Measurements from ENCODE around the gene PKM.

PKM gene

DNA sequence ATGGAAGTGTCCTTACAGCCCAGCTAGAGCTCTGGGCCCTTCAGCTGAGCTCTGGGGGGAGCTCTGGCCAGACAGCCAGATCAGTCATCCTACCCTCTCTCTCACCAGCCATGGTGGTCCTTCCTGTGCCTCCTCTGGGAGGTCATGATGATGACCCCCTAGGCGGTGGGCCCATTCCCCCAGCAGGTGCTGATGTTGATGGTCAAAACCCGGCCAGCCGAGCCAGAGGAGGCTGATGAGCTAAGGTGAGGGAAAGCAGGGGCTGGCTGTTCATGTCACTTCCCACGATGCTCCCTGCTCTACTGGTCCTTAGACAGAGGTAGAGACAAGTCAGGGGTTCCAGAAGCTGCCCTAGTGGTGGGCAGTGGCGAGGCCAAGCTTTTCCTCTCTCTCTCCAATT, 68.4 kb downstream of the PKM start:
- Histone ChIP-seq H3K18ac (ENCODE audit: low read depth in 1 of 2, low read length in 2 of 2) (no peak overlapping the region), H2BK15ac (ENCODE audit: low read depth, poor library complexity, severe bottlenecking) (no peak overlapping the region), H3K14ac (ENCODE audit: low read length in 2 of 2) (no peak overlapping the region), H3K79me1 (replicated peaks; ENCODE audit: low read length, poor library complexity, severe bottlenecking) (no peaks in the 10 kb centered on the region), H3K4me2 (ENCODE audit: low read length, poor library complexity, severe bottlenecking) (no peak overlapping the region), H3K4ac (ENCODE audit: low read depth in 1 of 2, low read length in 2 of 2) (no peak overlapping the region), H3K27ac (ENCODE audit: low read length, poor library complexity, severe bottlenecking) (no peak overlapping the region), H3K9ac (ENCODE audit: low read length) (no peak overlapping the region), H3K9me3 (ENCODE audit: control insufficient read depth, low read length) (no peaks in the 10 kb centered on the region), H2BK120ac (ENCODE audit: low read depth, low read length) (no peak overlapping the region), H2AK5ac (ENCODE audit: low read length, severe bottlenecking) (no peak overlapping the region), H3K23ac (ENCODE audit: low read length in 2 of 2) (no peak overlapping the region), H3K36me3 (ENCODE audit: control insufficient read depth in 1 of 2, insufficient read depth in 2 of 2, low read depth in 1 of 2, low read length in 2 of 2) (no peaks in the 10 kb centered on the region), H2BK5ac (ENCODE audit: low read depth, low read length, poor library complexity, severe bottlenecking) (no peak overlapping the region), H3K27me3 (ENCODE audit: control insufficient read depth in 1 of 2, insufficient read depth in 1 of 2, low read length in 2 of 2) (peaks cover 0 to 37% of the 10 kb centered on the region in 2 experiments), H2BK12ac (ENCODE audit: low read length in 2 of 2) (no peak overlapping the region), H3K4me1 (ENCODE audit: control insufficient read depth, insufficient read depth, low read depth, low read length) (no peaks in the 10 kb centered on the region), H2AFZ (ENCODE audit: low read depth, low read length) (no peak overlapping the region), H4K8ac (ENCODE audit: low read length) (no peak overlapping the region), H4K91ac (ENCODE audit: low read length) (no peak overlapping the region), H3K4me3 (ENCODE audit: insufficient read depth in 1 of 2, low read depth in 1 of 2, low read length in 2 of 2) (no peak overlapping the region)
- no peak for DNase-seq
- 82% methylated on average over 4 of the region's 5 CpGs for WGBS

DNA sequence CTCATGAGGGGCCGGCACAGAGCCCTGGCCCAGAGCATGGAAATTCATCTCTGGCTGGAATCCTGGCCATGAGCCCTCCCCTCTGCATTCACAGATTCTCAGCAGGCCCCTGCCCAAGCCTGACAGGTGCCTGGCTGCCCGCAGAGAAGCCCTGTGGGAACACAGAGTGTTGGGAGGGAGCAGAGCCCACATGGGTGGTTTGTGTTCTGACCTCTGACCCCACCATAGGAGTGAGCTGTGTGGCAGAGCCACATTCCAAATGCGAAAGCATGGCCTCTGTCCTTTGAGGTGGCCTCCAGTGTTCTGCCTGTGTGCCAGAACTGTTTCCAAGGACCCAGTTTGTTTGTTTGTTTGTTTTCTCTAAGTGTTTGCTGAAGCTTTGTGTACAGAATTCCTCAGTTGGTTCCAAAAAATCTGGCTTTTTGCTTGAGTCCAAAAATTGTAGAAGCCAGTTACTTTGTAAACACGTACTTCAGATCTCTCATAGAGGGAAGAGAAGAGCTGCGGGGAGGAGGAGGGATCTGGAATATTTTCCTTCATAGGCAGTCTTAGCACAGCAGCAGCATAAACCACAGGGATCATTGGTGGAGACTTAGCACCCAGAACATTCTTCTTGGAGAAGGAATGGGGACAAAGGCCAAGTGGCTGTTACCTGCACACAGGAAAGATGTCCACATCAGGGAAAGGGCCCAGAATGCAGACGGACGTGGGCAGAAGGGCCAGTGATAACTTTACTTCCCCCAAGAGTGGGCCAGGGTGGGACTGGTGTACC, 69.4 kb downstream of the PKM start:
- H2BK12ac ChIP-seq (ENCODE audit: low read length in 2 of 2), result no peak overlapping the region
- H3K4me3 ChIP-seq (ENCODE audit: insufficient read depth in 1 of 2, low read depth in 1 of 2, low read length in 2 of 2), result no peak overlapping the region
- H3K4me1 ChIP-seq (ENCODE audit: control insufficient read depth, insufficient read depth, low read depth, low read length), result no peaks in the 10 kb centered on the region
- no peak overlapping the region for H2BK5ac ChIP-seq (ENCODE audit: low read depth, low read length, poor library complexity, severe bottlenecking)
- H4K8ac ChIP-seq (ENCODE audit: low read length), result no peak overlapping the region
- H3K4ac ChIP-seq (ENCODE audit: low read depth in 1 of 2, low read length in 2 of 2), result no peak overlapping the region
- no peak overlapping the region for H2AFZ ChIP-seq (ENCODE audit: low read depth, low read length)
- no peaks in the 10 kb centered on the region for H3K79me1 ChIP-seq (replicated peaks; ENCODE audit: low read length, poor library complexity, severe bottlenecking)
- WGBS, result 85% methylated on average over 7 of the region's 7 CpGs
- H3K36me3 ChIP-seq (ENCODE audit: control insufficient read depth in 1 of 2, insufficient read depth in 2 of 2, low read depth in 1 of 2, low read length in 2 of 2), result no peaks in the 10 kb centered on the region
- H3K27ac ChIP-seq (ENCODE audit: low read length, poor library complexity, severe bottlenecking), result no peak overlapping the region
- no peak overlapping the region for H4K91ac ChIP-seq (ENCODE audit: low read length)
- no peak for DNase-seq
- no peak overlapping the region for H3K23ac ChIP-seq (ENCODE audit: low read length in 2 of 2)
- H2BK120ac ChIP-seq (ENCODE audit: low read depth, low read length), result no peak overlapping the region
- no peaks in the 10 kb centered on the region for H3K9me3 ChIP-seq (ENCODE audit: control insufficient read depth, low read length)
- no peak overlapping the region for H3K4me2 ChIP-seq (ENCODE audit: low read length, poor library complexity, severe bottlenecking)
- no peak overlapping the region for H2AK5ac ChIP-seq (ENCODE audit: low read length, severe bottlenecking)
- H3K27me3 ChIP-seq (ENCODE audit: control insufficient read depth in 1 of 2, insufficient read depth in 1 of 2, low read length in 2 of 2), result peaks cover 0 to 27% of the 10 kb centered on the region in 2 experiments
- H2BK15ac ChIP-seq (ENCODE audit: low read depth, poor library complexity, severe bottlenecking), result no peak overlapping the region
- H3K9ac ChIP-seq (ENCODE audit: low read length), result no peak overlapping the region
- no peak overlapping the region for H3K14ac ChIP-seq (ENCODE audit: low read length in 2 of 2)
- no peak overlapping the region for H3K18ac ChIP-seq (ENCODE audit: low read depth in 1 of 2, low read length in 2 of 2)

DNA sequence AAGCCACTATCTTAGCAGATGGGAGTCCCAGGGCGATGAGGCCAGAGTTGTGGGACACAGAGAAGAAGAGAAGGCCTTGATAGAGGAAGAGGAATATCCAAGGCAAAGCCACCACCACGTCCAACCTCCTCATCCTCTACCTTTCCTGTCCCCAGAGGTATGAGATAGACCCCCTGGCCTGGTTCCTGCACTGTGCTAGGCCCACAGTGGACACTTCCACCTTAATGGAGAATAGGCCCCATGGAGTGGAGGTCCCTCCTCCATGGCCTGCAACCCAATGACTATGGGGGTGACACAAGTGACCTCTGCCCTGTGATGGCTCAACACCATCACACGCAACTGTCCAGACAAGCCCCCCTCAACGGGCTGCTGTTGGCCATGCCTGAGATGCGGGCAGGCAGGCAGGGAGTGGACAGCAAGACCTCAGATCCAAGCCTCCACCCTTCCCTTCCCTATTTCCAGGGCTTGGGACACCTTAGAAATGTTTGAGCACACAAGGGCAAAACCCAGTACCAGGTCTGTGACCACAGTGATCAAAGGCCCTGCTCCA, 70.2 kb downstream of the PKM start:
- no peak overlapping the region for H2BK120ac ChIP-seq (ENCODE audit: low read depth, low read length)
- peaks cover 2% of the 10 kb centered on the region for H3K79me1 ChIP-seq (replicated peaks; ENCODE audit: low read length, poor library complexity, severe bottlenecking)
- H2BK5ac ChIP-seq (ENCODE audit: low read depth, low read length, poor library complexity, severe bottlenecking), result no peak overlapping the region
- H3K27me3 ChIP-seq (ENCODE audit: control insufficient read depth in 1 of 2, insufficient read depth in 1 of 2, low read length in 2 of 2), result peaks cover 0 to 22% of the 10 kb centered on the region in 2 experiments
- no peak overlapping the region for H3K18ac ChIP-seq (ENCODE audit: low read depth in 1 of 2, low read length in 2 of 2)
- H2AFZ ChIP-seq (ENCODE audit: low read depth, low read length), result no peak overlapping the region
- 84% methylated on average over 4 of the region's 5 CpGs for WGBS
- H3K23ac ChIP-seq (ENCODE audit: low read length in 2 of 2), result no peak overlapping the region
- H3K4ac ChIP-seq (ENCODE audit: low read depth in 1 of 2, low read length in 2 of 2), result no peak overlapping the region
- H3K27ac ChIP-seq (ENCODE audit: low read length, poor library complexity, severe bottlenecking), result no peak overlapping the region
- no peak overlapping the region for H3K4me2 ChIP-seq (ENCODE audit: low read length, poor library complexity, severe bottlenecking)
- no peak overlapping the region for H4K8ac ChIP-seq (ENCODE audit: low read length)
- no peak overlapping the region for H2BK12ac ChIP-seq (ENCODE audit: low read length in 2 of 2)
- DNase-seq, result no peak
- peaks cover 4% of the 10 kb centered on the region for H3K4me1 ChIP-seq (ENCODE audit: control insufficient read depth, insufficient read depth, low read depth, low read length)
- H2AK5ac ChIP-seq (ENCODE audit: low read length, severe bottlenecking), result no peak overlapping the region
- no peak overlapping the region for H2BK15ac ChIP-seq (ENCODE audit: low read depth, poor library complexity, severe bottlenecking)
- no peaks in the 10 kb centered on the region for H3K9me3 ChIP-seq (ENCODE audit: control insufficient read depth, low read length)
- no peak overlapping the region for H4K91ac ChIP-seq (ENCODE audit: low read length)
- H3K36me3 ChIP-seq (ENCODE audit: control insufficient read depth in 1 of 2, insufficient read depth in 2 of 2, low read depth in 1 of 2, low read length in 2 of 2), result no peaks in the 10 kb centered on the region
- no peak overlapping the region for H3K4me3 ChIP-seq (ENCODE audit: insufficient read depth in 1 of 2, low read depth in 1 of 2, low read length in 2 of 2)
- H3K14ac ChIP-seq (ENCODE audit: low read length in 2 of 2), result no peak overlapping the region
- no peak overlapping the region for H3K9ac ChIP-seq (ENCODE audit: low read length)

DNA sequence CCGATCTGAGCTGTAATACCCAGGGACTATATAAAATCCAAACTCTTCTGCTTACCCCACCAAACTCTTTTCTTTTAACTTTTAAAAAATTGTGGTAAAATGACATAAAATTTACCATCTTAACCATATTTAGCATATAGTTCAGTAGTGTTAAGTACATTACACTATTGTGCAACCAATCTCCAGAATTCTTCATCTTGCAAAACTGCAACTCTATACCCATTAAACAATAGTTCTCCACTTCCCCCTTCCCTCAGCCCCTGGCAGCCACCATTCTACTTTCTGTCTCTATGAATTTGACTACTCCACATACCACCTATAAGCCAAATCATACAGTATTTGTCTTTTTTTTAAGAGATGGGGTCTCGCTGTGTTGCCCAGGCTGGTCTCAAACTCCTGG, 74.1 kb downstream of the PKM start:
- H3K4me1 ChIP-seq (ENCODE audit: control insufficient read depth, insufficient read depth, low read depth, low read length), result peaks cover 16% of the 10 kb centered on the region
- H3K9ac ChIP-seq (ENCODE audit: low read length), result no peak overlapping the region
- no peaks in the 10 kb centered on the region for H3K36me3 ChIP-seq (ENCODE audit: control insufficient read depth in 1 of 2, insufficient read depth in 2 of 2, low read depth in 1 of 2, low read length in 2 of 2)
- no peak overlapping the region for H2BK12ac ChIP-seq (ENCODE audit: low read length in 2 of 2)
- H2BK120ac ChIP-seq (ENCODE audit: low read depth, low read length), result no peak overlapping the region
- H2BK15ac ChIP-seq (ENCODE audit: low read depth, poor library complexity, severe bottlenecking), result no peak overlapping the region
- no peak overlapping the region for H3K4me2 ChIP-seq (ENCODE audit: low read length, poor library complexity, severe bottlenecking)
- no peak overlapping the region for H3K4ac ChIP-seq (ENCODE audit: low read depth in 1 of 2, low read length in 2 of 2)
- H3K79me1 ChIP-seq (replicated peaks; ENCODE audit: low read length, poor library complexity, severe bottlenecking), result peaks cover 2% of the 10 kb centered on the region
- no peak overlapping the region for H3K4me3 ChIP-seq (ENCODE audit: insufficient read depth in 1 of 2, low read depth in 1 of 2, low read length in 2 of 2)
- H2BK5ac ChIP-seq (ENCODE audit: low read depth, low read length, poor library complexity, severe bottlenecking), result no peak overlapping the region
- 96% methylated on average over 2 of the region's 2 CpGs for WGBS
- no peak overlapping the region for H3K18ac ChIP-seq (ENCODE audit: low read depth in 1 of 2, low read length in 2 of 2)
- H3K9me3 ChIP-seq (ENCODE audit: control insufficient read depth, low read length), result no peaks in the 10 kb centered on the region
- no peak overlapping the region for H2AFZ ChIP-seq (ENCODE audit: low read depth, low read length)
- no peak overlapping the region for H4K91ac ChIP-seq (ENCODE audit: low read length)
- H2AK5ac ChIP-seq (ENCODE audit: low read length, severe bottlenecking), result no peak overlapping the region
- H3K27me3 ChIP-seq (ENCODE audit: control insufficient read depth in 1 of 2, insufficient read depth in 1 of 2, low read length in 2 of 2), result peaks cover 0 to 8% of the 10 kb centered on the region in 2 experiments
- H3K23ac ChIP-seq (ENCODE audit: low read length in 2 of 2), result no peak overlapping the region
- H3K14ac ChIP-seq (ENCODE audit: low read length in 2 of 2), result no peak overlapping the region
- no peak overlapping the region for H4K8ac ChIP-seq (ENCODE audit: low read length)
- DNase-seq, result no peak
- H3K27ac ChIP-seq (ENCODE audit: low read length, poor library complexity, severe bottlenecking), result no peak overlapping the region

All from mesenchymal stem cell (in vitro differentiated cells and primary cell).